Stimulated activated effector memory CD8-positive, alpha-beta T cell treated with anti-CD3 and anti-CD28 coated beads, Interleukin-12 subunit alpha, Interleukin-12 subunit beta, amount 100 ng/mL, for 72 hours (primary cell): ENCODE measurements around the gene NTN3.
"Not testable (repeated sequence)": the region's sequence is repeated elsewhere in the genome, so short reads cannot be mapped to it uniquely, and the experiment has no call there.

Source experiments
- ATAC-seq: fragments of 150-1000 bp; cut with Tn5 transposase; 2 replicates; pipeline ENCODE4 v1.10.0; 2021
- DNase-seq, 2 donors: peaks; one replicate each; pipeline ENCODE4 v3.0.0; 2021 to 2022; ENCODE audit warnings: low spot score in 2 of 2
- H3K27ac Mint-ChIP-seq: one replicate; pipeline ENCODE4 v1.8.0; 2022; ENCODE audit warnings: mild to moderate bottlenecking, mixed read lengths
- H3K36me3 Mint-ChIP-seq: one replicate; pipeline ENCODE4 v1.8.0; 2022; ENCODE audit warnings: mild to moderate bottlenecking, mixed read lengths
- H3K4me1 Mint-ChIP-seq: one replicate; pipeline ENCODE4 v1.8.0; 2022; ENCODE audit warnings: mixed read lengths
- H3K4me3 Mint-ChIP-seq: one replicate; pipeline ENCODE4 v1.8.0; 2022; ENCODE audit warnings: mild to moderate bottlenecking, mixed read lengths
- H3K9me3 Mint-ChIP-seq: one replicate; pipeline ENCODE4 v1.8.0; 2022; ENCODE audit warnings: mixed read lengths

Gene NTN3

GRCh38 chr16:2432801-2433505 is 38.1 kb upstream of the NTN3 start:
- H3K36me3 Mint-ChIP-seq: peaks cover 80% of the 10 kb centered on the region
- H3K9me3 Mint-ChIP-seq: no peaks in the 10 kb centered on the region
- H3K27ac Mint-ChIP-seq: no peak overlapping the region
- H3K4me3 Mint-ChIP-seq: no peak overlapping the region
- H3K4me1 Mint-ChIP-seq: peaks cover 19% of the 10 kb centered on the region
- DNase-seq (no peak), ATAC-seq (no peak)

- Mint-ChIP-seq H3K36me3 (peaks cover 96% of the 10 kb centered on the region), H3K4me1 (peaks cover 15% of the 10 kb centered on the region)
- not testable (repeated sequence) for H3K27ac Mint-ChIP-seq, ATAC-seq, H3K4me3 Mint-ChIP-seq, H3K9me3 Mint-ChIP-seq, DNase-seq
Observed at GRCh38 chr16:2435236-2435635, 35.9 kb upstream of the NTN3 start.

- Mint-ChIP-seq H3K36me3 (peaks cover 96% of the 10 kb centered on the region), H3K4me1 (peaks cover 9% of the 10 kb centered on the region)
- DNase-seq: no peak
Observed at GRCh38 chr16:2436110-2436509, 35.0 kb upstream of the NTN3 start.

GRCh38 chr16:2437032-2437790 is 33.9 kb upstream of the NTN3 start:
- DNase-seq (no peak), ATAC-seq (no peak)
- H3K27ac Mint-ChIP-seq: no peak overlapping the region
- H3K4me1 Mint-ChIP-seq: peaks cover 9% of the 10 kb centered on the region
- peaks cover 88% of the 10 kb centered on the region for H3K36me3 Mint-ChIP-seq
- H3K4me3 Mint-ChIP-seq: no peak overlapping the region
- no peaks in the 10 kb centered on the region for H3K9me3 Mint-ChIP-seq

More at GRCh38 chr16:2436110-2436509, 35.0 kb upstream of the NTN3 start:
- no peak overlapping the region for H3K4me3 Mint-ChIP-seq
- H3K27ac Mint-ChIP-seq: no peak overlapping the region
- ATAC-seq: no peak
- H3K9me3 Mint-ChIP-seq: no peaks in the 10 kb centered on the region

GRCh38 chr16:2438121-2438520 is 33.0 kb upstream of the NTN3 start:
- H3K36me3 Mint-ChIP-seq: peaks cover 81% of the 10 kb centered on the region
- H3K4me1 Mint-ChIP-seq: peaks cover 9% of the 10 kb centered on the region
- no peak for ATAC-seq
- H3K4me3 Mint-ChIP-seq: no peak overlapping the region
- no peaks in the 10 kb centered on the region for H3K9me3 Mint-ChIP-seq
- no peak overlapping the region for H3K27ac Mint-ChIP-seq
- DNase-seq: no peak

- DNase-seq: no peak
- Mint-ChIP-seq H3K27ac (peak overlapping the region; percentile 52), H3K4me3 (no peak overlapping the region), H3K9me3 (no peaks in the 10 kb centered on the region), H3K36me3 (peaks cover 82% of the 10 kb centered on the region), H3K4me1 (peaks cover 9% of the 10 kb centered on the region)
- ATAC-seq: peak; percentile 36
Observed at GRCh38 chr16:2439598-2439997, 31.5 kb upstream of the NTN3 start.

GRCh38 chr16:2441143-2441804 is 29.8 kb upstream of the NTN3 start:
- H3K4me1 Mint-ChIP-seq, ATAC-seq, H3K4me3 Mint-ChIP-seq, H3K27ac Mint-ChIP-seq, DNase-seq, H3K9me3 Mint-ChIP-seq: not testable (repeated sequence)
- H3K36me3 Mint-ChIP-seq: peaks cover 84% of the 10 kb centered on the region

- Mint-ChIP-seq H3K9me3 (no peaks in the 10 kb centered on the region), H3K36me3 (peaks cover 83% of the 10 kb centered on the region), H3K4me1 (peaks cover 9% of the 10 kb centered on the region), H3K27ac (no peak overlapping the region), H3K4me3 (no peak overlapping the region)
- DNase-seq (no peak), ATAC-seq (no peak)
Observed at GRCh38 chr16:2443555-2443954, 27.5 kb upstream of the NTN3 start.

GRCh38 chr16:2447920-2448583 is 23.0 kb upstream of the NTN3 start:
- H3K9me3 Mint-ChIP-seq: no peaks in the 10 kb centered on the region
- ATAC-seq (no peak), DNase-seq (no peak)
- no peak overlapping the region for H3K4me3 Mint-ChIP-seq
- H3K36me3 Mint-ChIP-seq: peaks cover 86% of the 10 kb centered on the region
- H3K27ac Mint-ChIP-seq: no peak overlapping the region
- H3K4me1 Mint-ChIP-seq: no peaks in the 10 kb centered on the region

- Mint-ChIP-seq H3K9me3 (no peaks in the 10 kb centered on the region), H3K4me3 (no peak overlapping the region), H3K36me3 (peaks cover 82% of the 10 kb centered on the region), H3K27ac (no peak overlapping the region), H3K4me1 (no peaks in the 10 kb centered on the region)
- DNase-seq (no peak), ATAC-seq (no peak)
Observed at GRCh38 chr16:2449118-2449517, 22.0 kb upstream of the NTN3 start.

- DNase-seq: no peak
- Mint-ChIP-seq H3K36me3 (peaks cover 81% of the 10 kb centered on the region), H3K9me3 (no peaks in the 10 kb centered on the region), H3K27ac (no peak overlapping the region), H3K4me1 (no peaks in the 10 kb centered on the region), H3K4me3 (no peak overlapping the region)
- no peak for ATAC-seq
Observed at GRCh38 chr16:2450535-2450934, 20.6 kb upstream of the NTN3 start.

GRCh38 chr16:2450975-2451381 is 20.1 kb upstream of the NTN3 start:
- Mint-ChIP-seq H3K4me1 (no peaks in the 10 kb centered on the region), H3K4me3 (no peak overlapping the region), H3K27ac (no peak overlapping the region), H3K9me3 (no peaks in the 10 kb centered on the region), H3K36me3 (peaks cover 81% of the 10 kb centered on the region)
- ATAC-seq (no peak), DNase-seq (no peak)

- Mint-ChIP-seq H3K4me1 (no peaks in the 10 kb centered on the region), H3K36me3 (peaks cover 79% of the 10 kb centered on the region), H3K4me3 (no peak overlapping the region), H3K9me3 (no peaks in the 10 kb centered on the region), H3K27ac (no peak overlapping the region)
- DNase-seq (no peak), ATAC-seq (no peak)
Observed at GRCh38 chr16:2451851-2452320, 19.2 kb upstream of the NTN3 start.

GRCh38 chr16:2452650-2453049 is 18.4 kb upstream of the NTN3 start:
- Mint-ChIP-seq H3K36me3 (peaks cover 80% of the 10 kb centered on the region), H3K4me1 (no peaks in the 10 kb centered on the region), H3K27ac (no peak overlapping the region), H3K9me3 (no peaks in the 10 kb centered on the region), H3K4me3 (no peak overlapping the region)
- ATAC-seq: no peak
- DNase-seq: no peak
